HG03196 (cell line): ENCODE measurements around the gene PI4KA.
"Not testable (repeated sequence)": the region's sequence is repeated elsewhere in the genome, so short reads cannot be mapped to it uniquely, and the experiment has no call there.

ENCODE experiments used
- ATAC-seq: cut with Tn5 transposase; IDR thresholded peaks from one replicate; pipeline ENCODE4 v1.9.1; 2021; ENCODE audit not compliant: unreplicated experiment

Gene PI4KA

GRCh38 chr22:20858615-20859416 lies at the start of gene PI4KA, which contains the start of gene SNAP29:
PI4KA (minus strand) TSS chr22:20858811; CDS start chr22:20858725, 86 bp downstream.
SNAP29 (plus strand) TSS chr22:20859007; CDS start chr22:20859111, 104 bp downstream.
- peak; percentile 85 for ATAC-seq

GRCh38 chr22:20906387-20906767 lies 47.8 kb upstream of the PI4KA start:
- no peak for ATAC-seq

GRCh38 chr22:20905415-20906386 lies 47.1 kb upstream of the PI4KA start:
- no peak for ATAC-seq

- ATAC-seq: no peak
These were observed 46.4 kb upstream of the PI4KA start for GRCh38 chr22:20904980-20905355.

GRCh38 chr22:20904008-20904979 lies 45.7 kb upstream of the PI4KA start:
- no peak for ATAC-seq

GRCh38 chr22:20903093-20903492 lies 44.5 kb upstream of the PI4KA start:
- no peak for ATAC-seq

GRCh38 chr22:20901093-20902033 lies 42.8 kb upstream of the PI4KA start:
- ATAC-seq: not testable (repeated sequence)

- no peak for ATAC-seq
These were observed 41.3 kb upstream of the PI4KA start for GRCh38 chr22:20899827-20900423.

- ATAC-seq: not testable (repeated sequence)
These were observed 39.1 kb upstream of the PI4KA start for GRCh38 chr22:20897737-20898136.

- no peak for ATAC-seq
These were observed 32.4 kb upstream of the PI4KA start for GRCh38 chr22:20890975-20891374.

- ATAC-seq: no peak
These were observed 31.4 kb upstream of the PI4KA start for GRCh38 chr22:20889904-20890540.

- ATAC-seq: no peak
These were observed 30.6 kb upstream of the PI4KA start for GRCh38 chr22:20889025-20889704.

GRCh38 chr22:20887375-20887774 lies 28.8 kb upstream of the PI4KA start:
- no peak for ATAC-seq

GRCh38 chr22:20885557-20886323 lies 27.1 kb upstream of the PI4KA start:
- ATAC-seq: no peak

GRCh38 chr22:20885017-20885556 lies 26.5 kb upstream of the PI4KA start:
- no peak for ATAC-seq

GRCh38 chr22:20884454-20884853 lies 25.8 kb upstream of the PI4KA start:
- no peak for ATAC-seq

- ATAC-seq: no peak
These were observed 24.2 kb upstream of the PI4KA start for GRCh38 chr22:20882855-20883254.
